H1 (cell line): ENCODE measurements around the gene EEF2. TPM values are rescaled to one million over a fixed set of nuclear protein-coding genes. Genes with fewer than 3 reads are reported as not detected.

Experiments used
- CTCF ChIA-PET: fragments of 300-600 bp; sonication (Branson Sonifier 250); formaldehyde crosslinking; loops from one replicate; lab custom pipeline; 2021; ENCODE audit not compliant: partially characterized antibody; lab: Charles Lee
- POLR2A ChIA-PET: fragments of 300-600 bp; sonication (Branson Sonifier 250); formaldehyde crosslinking; loops from one replicate; lab custom pipeline; 2021; ENCODE audit warnings: inconsistent platforms; ENCODE audit not compliant: partially characterized antibody; lab: Charles Lee
- DNase-seq, 2 experiments: peaks; one replicate each; pipeline versions ENCODE4 v3.0.0 to v3.0.0-alpha.2; 2010 to 2022; ENCODE audit warnings: low spot score in 2 of 2, low read depth in 1 of 2, mixed read lengths in 1 of 2
- FAIRE-seq: peaks from 2 replicates; lab custom pipeline; 2011; peaks lifted over from hg19 to GRCh38; lab: Jason Lieb, UNC
- H2AFZ ChIP-seq: 2 replicates; pipeline ENCODE4 v1.8.1; 2012; ENCODE audit warnings: low read length, inconsistent platforms
- H2AK5ac ChIP-seq: 2 replicates; pipeline ENCODE4 v1.6.1; 2013; ENCODE audit warnings: low read depth, low read length
- H2BK120ac ChIP-seq: replicated peaks from 2 replicates; pipeline ENCODE3; 2013; ENCODE audit warnings: low read depth, low read length, inconsistent platforms
- H2BK12ac ChIP-seq: 2 replicates; pipeline ENCODE4 v1.6.1; 2013; ENCODE audit warnings: low read depth, low read length
- H2BK15ac ChIP-seq: 2 replicates; pipeline ENCODE4 v1.6.1; 2013; ENCODE audit warnings: low read length
- H2BK20ac ChIP-seq: 2 replicates; pipeline ENCODE4 v1.6.1; 2013; ENCODE audit warnings: low read length
- H2BK5ac ChIP-seq: 2 replicates; pipeline ENCODE4 v1.6.1; 2013; ENCODE audit warnings: low read depth, low read length
- H3K14ac ChIP-seq: 2 replicates; pipeline ENCODE4 v1.6.1; 2013; ENCODE audit warnings: inconsistent platforms; ENCODE audit not compliant: insufficient read length
- H3K18ac ChIP-seq: 2 replicates; pipeline ENCODE4 v1.6.1; 2013; ENCODE audit warnings: low read length; ENCODE audit errors: extremely low read depth
- H3K23ac ChIP-seq: 2 replicates; pipeline ENCODE4 v1.6.1; 2013; ENCODE audit warnings: inconsistent platforms; ENCODE audit not compliant: insufficient read length
- H3K23me2 ChIP-seq: 2 replicates; pipeline ENCODE4 v1.6.1; 2013; ENCODE audit warnings: low read depth, low read length
- H3K27ac ChIP-seq: 2 replicates; pipeline ENCODE4 v1.6.1; 2011; ENCODE audit warnings: low read depth, low read length, inconsistent platforms
- H3K27me3 ChIP-seq, 4 experiments: replicated peaks in 1 of 4; 1 replicate in 1 of 4; 2 replicates in 3 of 4; pipeline versions ENCODE4 v1.6.1 to v1.8.1; 2011 to 2013; ENCODE audit warnings: low read length in 3 of 4, mild to moderate bottlenecking in 3 of 4, inconsistent platforms in 2 of 4, mixed read lengths in 2 of 4, moderate library complexity in 1 of 4; ENCODE audit not compliant: control insufficient read depth in 3 of 4, insufficient read depth in 3 of 4; ENCODE audit errors: extremely low read depth in 1 of 4
- H3K36me3 ChIP-seq, 4 experiments: 2 replicates each; pipeline versions ENCODE4 v1.6.1 to v1.8.1; 2011 to 2013; ENCODE audit warnings: mild to moderate bottlenecking in 4 of 4, low read length in 3 of 4, moderate library complexity in 2 of 4, control low read depth in 1 of 4, inconsistent platforms in 1 of 4; ENCODE audit not compliant: insufficient read depth in 4 of 4, control insufficient read depth in 2 of 4
- H3K4ac ChIP-seq: replicated peaks from 2 replicates; pipeline ENCODE3; 2013; ENCODE audit warnings: low read length, low read depth, mixed read lengths, inconsistent platforms; ENCODE audit not compliant: insufficient read length
- H3K4me1 ChIP-seq, 4 experiments: replicated peaks in 1 of 4; 1 replicate in 1 of 4; 2 replicates in 3 of 4; pipeline versions ENCODE4 v1.6.1 to v1.8.1; 2011 to 2013; ENCODE audit warnings: low read length in 3 of 4, inconsistent platforms in 2 of 4, mixed read lengths in 1 of 4; ENCODE audit not compliant: insufficient read depth in 4 of 4, control insufficient read depth in 3 of 4
- H3K4me2 ChIP-seq, 2 experiments: 2 replicates each; pipeline versions ENCODE4 v1.6.1 to v1.8.1; 2011 to 2013; ENCODE audit warnings: low read depth in 2 of 2, low read length in 2 of 2, control low read depth in 1 of 2, inconsistent platforms in 1 of 2, mild to moderate bottlenecking in 1 of 2; ENCODE audit not compliant: insufficient read depth in 1 of 2
- H3K4me3 ChIP-seq, 4 experiments: fragments of 200-600, 300-600 bp in 1 of 4; sonication (generic), shearing (Covaris generic), sonication (Bioruptor Twin) in 1 of 4; 2 replicates each; pipeline versions ENCODE4 v1.5.1 to v1.8.1; 2011 to 2016; ENCODE audit warnings: low read length in 4 of 4, low read depth in 3 of 4, control low read depth in 2 of 4, inconsistent platforms in 2 of 4, mild to moderate bottlenecking in 2 of 4, mixed read lengths in 1 of 4, moderate library complexity in 1 of 4; ENCODE audit not compliant: insufficient read depth in 2 of 4; ENCODE audit errors: extremely low read depth in 1 of 4
- H3K56ac ChIP-seq: replicated peaks from 2 replicates; pipeline ENCODE3; 2013; ENCODE audit warnings: low read depth, mild to moderate bottlenecking, mixed read lengths, low read length, inconsistent platforms; ENCODE audit not compliant: insufficient read length
- H3K79me1 ChIP-seq: 2 replicates; pipeline ENCODE4 v1.6.1; 2013; ENCODE audit warnings: low read depth, low read length, control low read depth
- H3K79me2 ChIP-seq, 2 experiments: 2 replicates each; pipeline versions ENCODE4 v1.6.1 to v1.8.1; 2012 to 2013; ENCODE audit warnings: low read length in 2 of 2, mild to moderate bottlenecking in 2 of 2, inconsistent platforms in 1 of 2; ENCODE audit not compliant: insufficient read depth in 2 of 2, control insufficient read depth in 1 of 2
- H3K9ac ChIP-seq, 4 experiments: replicated peaks in 1 of 4; 1 replicate in 1 of 4; 2 replicates in 3 of 4; pipeline versions ENCODE4 v1.6.1 to v1.8.1; 2011 to 2013; ENCODE audit warnings: low read depth in 3 of 4, low read length in 3 of 4, control low read depth in 2 of 4, mild to moderate bottlenecking in 2 of 4, moderate library complexity in 2 of 4, inconsistent platforms in 1 of 4; ENCODE audit errors: extremely low read depth in 1 of 4
- H3K9me3 ChIP-seq, 2 experiments: 2 replicates each; pipeline versions ENCODE4 v1.6.1 to v1.8.1; 2012 to 2013; ENCODE audit warnings: mild to moderate bottlenecking in 2 of 2, moderate library complexity in 2 of 2, control low read depth in 1 of 2, inconsistent platforms in 1 of 2, low read depth in 1 of 2, low read length in 1 of 2, mixed read lengths in 1 of 2; ENCODE audit not compliant: insufficient read depth in 2 of 2
- H4K20me1 ChIP-seq, 2 experiments: replicated peaks in 1 of 2; 2 replicates each; pipeline versions ENCODE3 to v1.8.1; 2011 to 2013; ENCODE audit warnings: inconsistent platforms in 2 of 2, low read length in 2 of 2, mild to moderate bottlenecking in 1 of 2; ENCODE audit not compliant: insufficient read depth in 2 of 2, control insufficient read depth in 1 of 2
- H4K5ac ChIP-seq: 2 replicates; pipeline ENCODE4 v1.6.1; 2013; ENCODE audit warnings: low read length, low read depth, mixed read lengths, inconsistent platforms; ENCODE audit not compliant: insufficient read length
- H4K8ac ChIP-seq: 2 replicates; pipeline ENCODE4 v1.8.0; 2013; ENCODE audit warnings: mild to moderate bottlenecking, moderate library complexity, low read length, inconsistent platforms; ENCODE audit not compliant: insufficient read depth; ENCODE audit errors: extremely low read depth
- H4K91ac ChIP-seq: replicated peaks from 2 replicates; pipeline ENCODE3; 2013; ENCODE audit warnings: low read length, mixed read lengths, inconsistent platforms; ENCODE audit not compliant: insufficient read length
- ASH2L ChIP-seq: fragments of 200-600, 300-600 bp; sonication (generic); IDR thresholded peaks from one replicate; pipeline ENCODE4 v1.7.1; 2017; ENCODE audit warnings: low read length
- CTBP2 ChIP-seq: IDR thresholded peaks from 2 replicates; pipeline ENCODE4 v1.7.0; 2011; ENCODE audit warnings: borderline replicate concordance, mild to moderate bottlenecking, moderate library complexity, mixed read lengths, low read length; ENCODE audit not compliant: insufficient read depth, insufficient read length
- EGR1 ChIP-seq: IDR thresholded peaks from 2 replicates; pipeline ENCODE4 v1.6.1; 2011; ENCODE audit warnings: low read depth, low read length, borderline replicate concordance
- GABPA ChIP-seq: IDR thresholded peaks from 2 replicates; pipeline ENCODE4 v1.6.1; 2011; ENCODE audit warnings: mild to moderate bottlenecking, low read length, moderate library complexity, borderline replicate concordance; ENCODE audit not compliant: insufficient read depth
- NANOG ChIP-seq: IDR thresholded peaks from 2 replicates; pipeline ENCODE4 v1.6.1; 2011; ENCODE audit warnings: low read length, low read depth, mild to moderate bottlenecking, inconsistent platforms; ENCODE audit not compliant: insufficient read depth, poor library complexity, severe bottlenecking
- RXRA ChIP-seq: IDR thresholded peaks from 2 replicates; pipeline ENCODE4 v1.6.1; 2011; ENCODE audit warnings: low read depth, mild to moderate bottlenecking, low read length, moderate library complexity; ENCODE audit not compliant: insufficient read depth
- TCF12 ChIP-seq: IDR thresholded peaks from 2 replicates; pipeline ENCODE4 v1.6.1; 2011; ENCODE audit warnings: low read depth, mild to moderate bottlenecking, low read length
- WGBS, 2 experiments: shearing (Covaris generic) in 1 of 2; methylation state at CpG; one replicate each; pipeline versions ENCODE4 v1.1.6 to v1.1.7; 2013 to 2015; ENCODE audit warnings: low lambda C conversion rate in 2 of 2, mixed read lengths in 2 of 2, inconsistent platforms in 1 of 2, low coverage in 1 of 2, missing lambda C conversion rate in 1 of 2; ENCODE audit not compliant: insufficient replicate concordance in 2 of 2, insufficient coverage in 1 of 2, insufficient read length in 1 of 2; ENCODE audit errors: extremely low coverage in 1 of 2, missing lambda C conversion rate in 1 of 2; 5-methylcytosine and 5-hydroxymethylcytosine counted together
- polyA plus RNA-seq, 7 experiments: library from polyadenylated mRNA; depleted of rRNA in 3 of 7; stranded (reverse) in 5 of 7; unstranded in 2 of 7; fragments of >200 nt in 5 of 7; fragments of 200-250 nt in 2 of 7; gene quantifications; 1 replicate in 5 of 7; 2 replicates in 1 of 7; 4 replicates in 1 of 7; pipeline versions ENCODE4 v1.2.1 to v1.2.3, GENCODE V29; 2011 to 2013; ENCODE audit warnings: missing spikeins in 2 of 7, mixed read lengths in 2 of 7
- total RNA-seq: library from RNA; stranded (reverse); fragmentation: NEBNext Ultra II Directional; extraction: Animal tissue kit (Norgen Biotek cat#: 25700); gene quantifications from 2 replicates; pipeline ENCODE4 v1.2.1, GENCODE V29; 2021
- TF ChIP-seq, protein P1 (sequence below), 3 experiments: IDR thresholded peaks; 1 replicate in 2 of 3; 2 replicates in 1 of 3; pipeline versions ENCODE4 v1.5.1 to v1.6.1; 2011; ENCODE audit warnings: low read length in 3 of 3, mild to moderate bottlenecking in 3 of 3, inconsistent platforms in 2 of 3, low read depth in 1 of 3, moderate library complexity in 1 of 3; ENCODE audit not compliant: insufficient read depth in 1 of 3; ENCODE audit errors: control extremely low read depth in 1 of 3

EEF2 gene
- total and polyA plus RNA-seq, 2 of the 8 experiments (the other 6 are each of a cell fraction or from before 2014, with no cell fraction given), result 1,554 to 3,380 TPM

DNA sequence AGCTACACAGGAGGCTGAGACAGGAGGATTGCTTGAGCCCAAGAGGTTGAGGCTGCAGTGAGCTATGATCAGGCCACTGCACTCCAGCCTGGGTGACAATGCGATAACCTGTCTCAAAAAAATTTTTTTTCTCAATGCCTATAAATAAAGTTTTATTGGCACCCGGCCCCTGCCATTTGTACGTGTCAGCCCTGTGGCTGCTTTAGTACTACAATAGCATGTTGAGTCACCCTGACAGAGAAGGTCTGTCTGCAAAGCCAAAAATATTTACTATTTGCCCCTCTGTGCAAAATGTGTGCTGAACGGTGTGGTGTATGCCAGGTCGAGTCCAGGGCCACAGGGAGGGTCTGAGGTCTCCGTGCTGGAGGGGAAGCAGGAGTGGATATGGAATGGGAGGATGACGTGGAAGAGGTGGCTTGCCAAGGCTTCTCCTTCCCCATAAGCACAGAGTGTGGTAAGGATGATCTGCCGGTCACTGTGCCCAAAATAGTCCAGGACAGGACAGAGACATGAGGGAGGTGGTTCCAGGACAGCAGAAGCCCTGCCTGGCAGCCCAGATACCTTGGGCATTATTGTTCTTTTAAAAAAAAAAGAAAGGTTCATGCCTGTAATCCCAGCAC, 42.4 kb downstream of the EEF2 start:
- no peak overlapping the region for H2BK12ac ChIP-seq
- H2AFZ ChIP-seq, result no peak overlapping the region
- no peaks in the 10 kb centered on the region for H3K27me3 ChIP-seq
- H2BK5ac ChIP-seq, result no peak overlapping the region
- H3K79me1 ChIP-seq, result no peaks in the 10 kb centered on the region
- FAIRE-seq, result no peak
- no peak overlapping the region for H3K4me2 ChIP-seq
- H2BK20ac ChIP-seq, result no peak overlapping the region
- H3K79me2 ChIP-seq, result no peaks in the 10 kb centered on the region
- H3K14ac ChIP-seq, result no peak overlapping the region
- peaks cover 0 to 2% of the 10 kb centered on the region in 2 experiments for H4K20me1 ChIP-seq
- POLR2A ChIA-PET, result interaction anchor here (0.6 to 1.5 kb wide), 7 partner anchors 9 to 333 kb away, joined by 3 to 5 read pairs (median 3); partner anchors contain the start of genes DAPK3 and NMRK2
- H4K5ac ChIP-seq, result no peak overlapping the region
- no peak overlapping the region for H3K56ac ChIP-seq
- no peak overlapping the region; a peak in 2 of 7 replicates for H3K9ac ChIP-seq
- TF ChIP-seq, protein P1, sequence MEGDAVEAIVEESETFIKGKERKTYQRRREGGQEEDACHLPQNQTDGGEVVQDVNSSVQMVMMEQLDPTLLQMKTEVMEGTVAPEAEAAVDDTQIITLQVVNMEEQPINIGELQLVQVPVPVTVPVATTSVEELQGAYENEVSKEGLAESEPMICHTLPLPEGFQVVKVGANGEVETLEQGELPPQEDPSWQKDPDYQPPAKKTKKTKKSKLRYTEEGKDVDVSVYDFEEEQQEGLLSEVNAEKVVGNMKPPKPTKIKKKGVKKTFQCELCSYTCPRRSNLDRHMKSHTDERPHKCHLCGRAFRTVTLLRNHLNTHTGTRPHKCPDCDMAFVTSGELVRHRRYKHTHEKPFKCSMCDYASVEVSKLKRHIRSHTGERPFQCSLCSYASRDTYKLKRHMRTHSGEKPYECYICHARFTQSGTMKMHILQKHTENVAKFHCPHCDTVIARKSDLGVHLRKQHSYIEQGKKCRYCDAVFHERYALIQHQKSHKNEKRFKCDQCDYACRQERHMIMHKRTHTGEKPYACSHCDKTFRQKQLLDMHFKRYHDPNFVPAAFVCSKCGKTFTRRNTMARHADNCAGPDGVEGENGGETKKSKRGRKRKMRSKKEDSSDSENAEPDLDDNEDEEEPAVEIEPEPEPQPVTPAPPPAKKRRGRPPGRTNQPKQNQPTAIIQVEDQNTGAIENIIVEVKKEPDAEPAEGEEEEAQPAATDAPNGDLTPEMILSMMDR (IDR thresholded peaks at IDR 0.05; ENCODE audit: control extremely low read depth in 1 of 3, insufficient read depth in 1 of 3, low read depth in 1 of 3, low read length in 3 of 3), result no peak
- TF ChIP-seq GABPA (no peak), ASH2L (no peak), RXRA (no peak), TCF12 (no peak), CTBP2 (no peak), NANOG (no peak), EGR1 (no peak)
- H3K27ac ChIP-seq, result no peak overlapping the region
- no peak overlapping the region for H2AK5ac ChIP-seq
- no peak overlapping the region for H2BK120ac ChIP-seq
- H3K4me3 ChIP-seq, result no peak overlapping the region
- no peaks in the 10 kb centered on the region for H3K4me1 ChIP-seq
- H3K4ac ChIP-seq, result no peak overlapping the region
- H2BK15ac ChIP-seq, result no peak overlapping the region
- H4K8ac ChIP-seq, result no peak overlapping the region
- 93% methylated on average over 8 of the region's 8 CpGs; no CpG with 5 or more reads in 1 of the 2 experiments for WGBS, 2 experiments
- no peaks in the 10 kb centered on the region for H3K9me3 ChIP-seq
- no peak overlapping the region for H4K91ac ChIP-seq
- H3K23ac ChIP-seq, result no peak overlapping the region
- H3K18ac ChIP-seq, result no peak overlapping the region
- CTCF ChIA-PET, result interaction anchor here (1.0 kb wide), 1 partner anchor 62 kb away, joined by 3 read pairs; the partner anchor contains the start of gene ATCAY
- no peak for DNase-seq
- peaks cover 2 to 22% (median 10%) of the 10 kb centered on the region in 4 experiments; a peak in 5 of 8 replicates for H3K36me3 ChIP-seq
- no peaks in the 10 kb centered on the region for H3K23me2 ChIP-seq
